Mesodermal cell (in vitro differentiated cells): Measurements from ENCODE around the gene NAGK.
"Not testable (repeated sequence)": the region's sequence is repeated elsewhere in the genome, so short reads cannot be mapped to it uniquely, and the experiment has no call there.

ENCODE experiments used
- H3K27ac ChIP-seq: 2 replicates; pipeline ENCODE4 v1.7.0; 2013; ENCODE audit warnings: mild to moderate bottlenecking, low read depth, low read length, moderate library complexity; ENCODE audit not compliant: severe bottlenecking
- H3K36me3 ChIP-seq: 2 replicates; pipeline ENCODE4 v1.7.1; 2013; ENCODE audit warnings: mild to moderate bottlenecking, low read length, moderate library complexity; ENCODE audit not compliant: control insufficient read depth, insufficient read depth
- H3K4me1 ChIP-seq: one replicate; pipeline ENCODE4 v1.7.1; 2013; ENCODE audit warnings: mild to moderate bottlenecking, low read length; ENCODE audit not compliant: insufficient read depth, control insufficient read depth, poor library complexity, severe bottlenecking
- H3K4me3 ChIP-seq: 2 replicates; pipeline ENCODE4 v1.7.0; 2013; ENCODE audit warnings: low read length, control low read depth, mild to moderate bottlenecking; ENCODE audit not compliant: insufficient read depth, poor library complexity, severe bottlenecking; ENCODE audit errors: extremely low read depth
- H3K9me3 ChIP-seq: 2 replicates; pipeline ENCODE4 v1.7.1; 2013; ENCODE audit warnings: mild to moderate bottlenecking, low read length, moderate library complexity; ENCODE audit not compliant: control insufficient read depth
- WGBS, 2 experiments: methylation state at CpG; one replicate each; pipeline ENCODE4 v1.1.5; 2013; ENCODE audit warnings: missing lambda C conversion rate in 2 of 2; ENCODE audit not compliant: insufficient coverage in 2 of 2; 5-methylcytosine and 5-hydroxymethylcytosine counted together

Gene NAGK

GRCh38 chr2:71085325-71086003 is 17.0 kb downstream of the NAGK start:
- H3K4me3 ChIP-seq, H3K36me3 ChIP-seq, H3K27ac ChIP-seq, H3K9me3 ChIP-seq, H3K4me1 ChIP-seq: not testable (repeated sequence)
- whole genome bisulfite sequencing, 2 experiments: 83% methylated on average over 1 of the region's 9 CpGs; no CpG with 5 or more reads in 1 of the 2 experiments

DNA sequence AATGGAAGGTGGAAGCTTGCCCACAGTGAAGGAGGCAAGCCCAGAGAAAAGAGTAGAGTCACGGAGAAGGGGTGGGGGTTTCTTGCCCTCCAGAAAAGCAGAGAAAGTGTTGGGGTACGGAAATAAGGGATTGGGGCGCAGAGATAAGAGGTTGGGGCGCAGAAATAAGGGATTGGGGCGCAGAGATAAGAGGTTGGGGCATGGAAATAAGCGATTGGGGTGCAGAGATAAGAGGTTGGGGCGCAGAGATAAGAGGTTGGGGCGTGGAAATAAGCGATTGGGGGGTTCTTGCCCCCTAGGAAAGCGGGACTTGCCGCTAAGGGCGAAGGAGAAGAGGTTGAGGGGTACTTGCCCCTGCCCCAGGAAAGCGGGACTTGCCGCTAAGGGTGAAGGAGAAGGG is 21.0 kb downstream of the NAGK start:
- not testable (repeated sequence) for H3K27ac ChIP-seq, H3K4me1 ChIP-seq, H3K9me3 ChIP-seq, H3K4me3 ChIP-seq, H3K36me3 ChIP-seq
- WGBS, 2 experiments: 95 to 96% methylated on average over 9 to 12 of the region's 14 CpGs

- H3K36me3 ChIP-seq, H3K4me3 ChIP-seq, H3K27ac ChIP-seq, H3K4me1 ChIP-seq, H3K9me3 ChIP-seq: not testable (repeated sequence)
- 88 to 98% methylated on average over 4 to 6 of the region's 9 CpGs for WGBS, 2 experiments
Observed at GRCh38 chr2:71091808-71092207, 23.4 kb downstream of the NAGK start.

GRCh38 chr2:71092491-71093260 is 24.2 kb downstream of the NAGK start:
- not testable (repeated sequence) for H3K4me1 ChIP-seq, H3K9me3 ChIP-seq, H3K27ac ChIP-seq, H3K4me3 ChIP-seq, H3K36me3 ChIP-seq
- WGBS, 2 experiments: 96% methylated on average over 19 to 23 of the region's 33 CpGs

DNA sequence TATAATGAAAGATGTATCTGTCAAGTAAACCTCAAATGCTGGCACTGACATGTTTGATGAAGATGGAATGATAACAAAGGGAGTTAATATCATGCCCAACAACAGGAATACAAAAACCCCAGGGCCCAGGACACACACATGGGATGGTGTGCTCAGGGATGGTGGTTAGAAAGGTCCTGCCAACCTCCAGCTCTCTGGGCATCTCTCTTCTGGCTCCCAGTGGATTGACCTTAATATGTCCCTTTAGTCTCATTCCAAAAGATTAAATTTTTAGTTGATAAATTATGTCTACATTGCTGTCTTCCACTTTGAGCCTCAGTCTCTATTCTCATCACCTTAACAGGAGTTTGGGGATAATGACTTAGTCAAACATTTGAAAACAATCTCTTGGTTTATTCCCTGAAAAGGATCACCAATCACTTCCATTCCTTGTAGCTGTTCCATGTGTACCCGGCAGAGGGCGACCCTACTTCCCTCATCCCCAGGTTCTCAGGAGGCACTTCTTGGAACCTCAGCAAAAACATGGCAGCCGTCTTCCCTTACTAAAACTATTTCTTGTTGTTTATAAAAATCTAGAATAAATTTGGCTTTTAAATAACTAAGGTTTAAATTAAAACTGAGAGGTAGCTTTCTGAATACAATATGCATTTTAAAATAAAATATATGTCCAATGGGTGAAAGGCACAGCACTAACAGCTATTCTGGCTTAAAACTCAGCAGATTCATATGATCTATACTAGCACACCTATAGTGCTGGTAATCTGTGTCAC is 31.9 kb downstream of the NAGK start:
- 17% methylated on average over 1 of the region's 3 CpGs; no CpG with 5 or more reads in 1 of the 2 experiments for WGBS, 2 experiments
- no peak overlapping the region for H3K27ac ChIP-seq
- peaks cover 3% of the 10 kb centered on the region for H3K9me3 ChIP-seq
- no peaks in the 10 kb centered on the region for H3K36me3 ChIP-seq
- H3K4me3 ChIP-seq: no peak overlapping the region
- peaks cover 8% of the 10 kb centered on the region for H3K4me1 ChIP-seq

GRCh38 chr2:71101656-71102055 is 33.2 kb downstream of the NAGK start:
- Histone ChIP-seq H3K36me3 (no peaks in the 10 kb centered on the region), H3K4me3 (no peak overlapping the region), H3K4me1 (peaks cover 8% of the 10 kb centered on the region), H3K9me3 (peaks cover 11% of the 10 kb centered on the region), H3K27ac (peak overlapping the region; percentile 59)
- WGBS, 2 experiments: 82 to 83% methylated on average over 2 of the region's 2 CpGs

DNA sequence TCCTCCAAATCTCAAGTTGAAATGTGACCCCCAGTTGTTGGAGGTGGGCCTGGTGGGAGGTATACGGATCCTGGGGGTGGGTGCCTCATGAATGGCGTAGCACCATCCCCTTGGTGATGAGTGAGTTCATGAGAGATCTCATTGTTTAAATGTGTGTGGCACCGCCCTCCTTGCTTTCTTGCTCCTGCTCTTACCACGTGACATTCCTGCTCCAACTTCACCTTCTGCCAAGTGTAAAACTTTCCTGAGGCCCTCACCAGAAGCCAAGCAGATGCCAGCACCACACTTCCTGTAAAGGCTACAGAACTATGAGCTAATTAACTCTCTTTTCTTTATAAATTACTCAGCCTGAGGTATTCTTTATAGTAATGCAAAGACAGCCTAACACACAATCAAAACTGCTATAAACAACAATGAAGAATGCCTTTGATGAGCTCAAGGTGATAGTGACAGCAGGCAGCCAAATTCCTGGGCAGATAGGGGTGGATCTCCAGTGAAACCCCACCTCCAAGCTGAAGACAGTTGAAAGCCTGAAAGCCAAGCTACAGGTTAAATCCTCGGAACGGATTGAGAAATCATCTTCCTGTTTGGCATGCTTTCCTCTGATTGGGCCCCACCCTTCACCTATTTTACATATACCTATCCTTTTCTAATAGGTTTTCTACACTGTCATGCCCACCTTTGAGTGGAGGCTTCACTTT is 34.7 kb downstream of the NAGK start:
- H3K27ac ChIP-seq: no peak overlapping the region
- 70 to 74% methylated on average over 3 to 4 of the region's 6 CpGs for WGBS, 2 experiments
- no peaks in the 10 kb centered on the region for H3K36me3 ChIP-seq
- peaks cover 11% of the 10 kb centered on the region for H3K9me3 ChIP-seq
- H3K4me3 ChIP-seq: no peak overlapping the region
- peaks cover 8% of the 10 kb centered on the region for H3K4me1 ChIP-seq

- Histone ChIP-seq H3K36me3 (peaks cover 3% of the 10 kb centered on the region), H3K4me1 (peaks cover 8% of the 10 kb centered on the region), H3K27ac (no peak overlapping the region), H3K4me3 (no peak overlapping the region), H3K9me3 (peaks cover 11% of the 10 kb centered on the region)
- 89 to 92% methylated on average over 3 to 5 of the region's 5 CpGs for WGBS, 2 experiments
Observed at GRCh38 chr2:71103809-71104208, 35.4 kb downstream of the NAGK start.

- WGBS, 2 experiments: 86 to 95% methylated on average over 4 of the region's 6 CpGs
- peaks cover 11% of the 10 kb centered on the region for H3K9me3 ChIP-seq
- H3K27ac ChIP-seq, H3K4me1 ChIP-seq, H3K4me3 ChIP-seq: not testable (repeated sequence)
- peaks cover 13% of the 10 kb centered on the region for H3K36me3 ChIP-seq
Observed at GRCh38 chr2:71106463-71106862, 38.0 kb downstream of the NAGK start.

DNA sequence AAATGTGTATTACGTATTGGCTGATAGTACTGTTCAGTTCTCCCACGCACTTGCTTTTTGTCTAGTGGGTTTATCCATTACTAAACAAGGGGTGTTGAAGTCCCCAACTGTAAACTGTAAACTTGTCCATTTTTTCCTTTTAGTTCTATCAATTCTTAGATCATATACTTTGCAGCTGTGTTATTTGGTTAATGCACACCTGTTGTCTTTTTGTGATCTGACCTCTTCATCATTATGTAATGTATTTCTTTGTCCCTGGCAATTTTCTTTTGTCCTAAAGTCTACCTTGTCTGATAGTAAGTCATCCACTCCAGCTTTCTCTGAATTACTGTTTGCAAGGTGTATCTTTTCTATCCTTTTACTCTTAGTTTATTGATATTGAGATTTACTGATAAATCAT is 39.6 kb downstream of the NAGK start:
- no peaks in the 10 kb centered on the region for H3K4me1 ChIP-seq
- 70 to 92% methylated on average over 2 of the region's 2 CpGs for WGBS, 2 experiments
- no peak overlapping the region for H3K4me3 ChIP-seq
- H3K36me3 ChIP-seq: peaks cover 15% of the 10 kb centered on the region
- H3K9me3 ChIP-seq: peaks cover 11% of the 10 kb centered on the region
- H3K27ac ChIP-seq: no peak overlapping the region
